ENCODE measurements around the gene TMEM209.
"Not testable (repeated sequence)": the region's sequence is repeated elsewhere in the genome, so short reads cannot be mapped to it uniquely, and the experiment has no call there.

Gene TMEM209

GRCh38 chr7:130216750-130217149, 11.5 kb upstream of the TMEM209 start:
- no peak for DNase-seq

GRCh38 chr7:130216025-130216424, 10.8 kb upstream of the TMEM209 start:
- no peak for DNase-seq

DNA sequence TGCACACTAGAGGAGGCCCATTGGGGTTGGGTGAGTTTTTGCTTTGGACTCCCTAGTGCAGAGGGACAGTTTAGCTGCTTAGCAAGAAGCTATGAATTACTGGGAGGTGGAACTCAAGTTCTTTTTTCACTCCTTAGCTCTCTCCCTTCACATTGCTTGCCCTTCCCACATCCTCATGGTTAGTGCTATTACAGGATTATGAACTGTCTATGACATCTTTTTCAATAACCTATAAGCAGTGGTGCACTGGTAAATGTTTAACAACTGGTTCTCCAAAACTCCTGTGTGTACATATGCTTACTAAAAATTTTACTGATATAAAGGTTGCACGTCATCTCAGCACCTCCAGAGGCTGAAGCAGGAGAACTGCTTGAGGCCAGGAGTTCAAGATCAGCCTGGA, 8.6 kb upstream of the TMEM209 start:
- DNase-seq = no peak

DNA sequence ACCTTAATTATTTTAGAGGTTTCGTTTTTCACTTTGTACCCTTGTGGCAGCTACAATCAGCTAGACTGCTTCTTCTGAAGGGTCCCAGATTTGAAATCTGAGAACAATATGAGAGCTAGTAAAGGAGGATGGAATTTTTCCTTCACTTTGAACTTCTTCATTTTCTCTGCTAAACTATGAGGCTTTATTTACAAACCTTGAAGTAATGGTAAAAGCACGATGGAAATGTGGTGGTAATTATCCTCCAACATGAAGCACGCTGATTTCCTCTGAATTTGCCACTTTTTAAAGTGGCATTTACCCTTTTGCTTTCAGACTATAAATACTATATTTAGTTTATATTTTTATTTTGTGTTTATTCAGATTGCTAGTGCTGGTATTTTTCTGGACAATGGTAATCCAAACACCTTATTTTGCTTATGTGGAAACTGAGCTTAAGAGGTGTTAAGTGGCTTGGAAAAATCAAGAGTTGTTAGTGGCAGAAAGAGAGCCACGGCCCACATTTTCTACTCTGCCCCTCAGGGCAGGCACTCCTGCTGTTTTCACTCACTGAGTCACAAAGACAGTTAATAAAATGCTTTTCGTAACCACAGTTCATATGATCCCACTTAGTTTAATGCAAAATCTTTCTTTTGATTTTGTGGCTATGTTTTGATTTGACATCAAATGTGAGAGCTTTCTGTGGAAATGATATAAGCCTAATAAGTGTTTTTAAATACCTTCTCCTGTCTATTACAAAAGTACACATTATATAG, 5.2 kb upstream of the TMEM209 start:
- DNase-seq = no peak

DNA sequence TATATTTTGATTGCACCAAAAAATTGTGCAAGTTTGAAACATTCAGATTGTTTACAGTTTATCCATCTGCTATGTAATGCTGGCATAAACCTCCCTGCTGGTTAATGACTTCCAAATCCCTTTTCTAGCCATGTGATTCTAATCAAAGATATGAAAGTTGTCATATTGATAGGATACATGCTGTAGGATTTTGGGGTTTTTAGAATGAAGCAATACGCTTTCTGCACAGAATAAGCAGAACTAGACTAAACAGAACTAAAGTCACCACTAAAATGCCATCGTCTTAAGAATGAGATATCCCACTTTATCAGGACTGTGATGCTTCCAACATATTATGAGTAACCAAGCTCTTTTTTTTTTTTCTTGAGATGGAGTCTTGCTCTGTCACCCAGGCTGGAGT, 3.3 kb upstream of the TMEM209 start:
- DNase-seq = no peak

DNA sequence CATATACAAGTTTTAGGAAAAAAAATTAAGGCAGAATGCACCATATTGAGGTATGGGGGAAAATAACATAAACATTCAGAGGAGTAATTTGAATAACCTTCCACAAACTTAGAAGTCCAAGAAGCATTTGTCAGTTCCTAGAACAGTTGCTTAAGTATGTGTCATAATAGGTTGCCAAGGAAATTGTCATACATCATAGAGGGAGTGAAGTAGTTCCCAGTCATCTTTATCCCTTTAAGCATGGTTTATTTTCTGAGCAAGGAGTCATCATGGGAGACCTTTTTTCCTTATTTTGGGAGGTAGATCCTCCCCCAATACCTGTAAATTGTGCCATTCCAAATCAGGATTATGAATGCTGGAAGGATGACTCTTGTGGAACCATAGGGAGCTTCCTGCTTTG, 2.4 kb upstream of the TMEM209 start, which contains the start of gene SSMEM1:
SSMEM1 (plus strand) TSS at position 219 of the 400 bp plus-strand sequence; CDS start at position 270, 51 bp downstream.
- DNase-seq = no peak

DNA sequence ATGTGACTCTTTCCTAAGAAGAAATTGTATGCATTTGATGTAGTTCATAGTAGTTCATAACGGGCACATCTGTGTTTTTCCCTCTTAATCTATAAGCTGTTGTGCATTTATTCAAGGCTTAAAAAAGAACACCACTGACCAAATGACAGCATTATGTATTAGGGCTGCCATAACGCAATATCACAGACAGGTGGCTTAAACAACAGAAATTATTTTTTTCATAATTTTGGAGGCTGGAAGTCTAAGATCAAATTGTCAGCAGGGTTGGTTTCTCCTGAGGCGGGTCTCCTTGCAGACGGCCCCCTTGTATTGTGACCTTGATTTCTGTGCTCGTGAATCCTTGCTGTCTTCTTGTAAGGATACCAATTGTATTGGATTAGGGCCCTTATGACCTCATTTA, 1.8 kb upstream of the TMEM209 start:
- no peak for DNase-seq

GRCh38 chr7:130201796-130202195, 3.4 kb downstream of the TMEM209 start:
- no peak for DNase-seq

- no peak for DNase-seq
These were observed 8.1 kb downstream of the TMEM209 start for GRCh38 chr7:130197094-130197493.

- DNase-seq = no peak
These were observed 8.7 kb downstream of the TMEM209 start for GRCh38 chr7:130196476-130196875.

DNA sequence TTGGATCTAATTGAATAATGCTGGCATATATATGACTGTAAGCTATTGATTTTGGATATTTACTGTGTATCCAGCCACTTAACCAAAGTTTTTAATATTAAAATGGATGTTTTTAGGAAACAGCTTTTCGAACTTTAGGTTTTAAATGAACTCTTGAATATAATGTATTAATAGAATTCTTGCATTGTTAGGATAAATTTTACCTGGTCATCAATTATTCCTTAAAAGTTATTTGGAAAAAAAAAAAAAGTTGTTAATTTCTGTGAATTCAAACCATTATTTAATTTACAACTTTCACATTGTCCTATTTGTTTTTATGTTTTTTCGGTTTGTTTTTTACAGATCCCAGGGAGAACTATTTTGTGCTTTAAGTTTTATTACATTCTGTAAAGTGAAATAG, 9.8 kb downstream of the TMEM209 start:
- no peak for DNase-seq

DNA sequence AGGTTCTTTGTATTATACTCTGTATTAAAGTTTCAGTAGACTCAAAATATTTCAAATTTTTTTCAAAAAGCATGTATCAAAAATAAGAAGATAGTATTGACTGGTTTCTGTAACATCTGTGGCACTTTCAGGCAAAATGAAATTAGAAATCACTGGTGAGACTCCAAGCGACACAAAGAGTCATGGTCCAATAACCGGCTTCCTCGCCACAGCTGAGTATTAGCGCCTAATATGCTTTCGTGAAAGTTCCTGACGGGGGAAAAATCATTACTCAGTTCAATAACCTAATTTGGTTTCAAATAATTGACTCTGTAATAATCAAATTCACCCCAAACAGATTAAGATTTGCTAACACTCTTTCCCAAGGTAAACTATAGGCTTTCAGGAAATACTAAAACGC, 13.4 kb downstream of the TMEM209 start:
- no peak for DNase-seq

DNA sequence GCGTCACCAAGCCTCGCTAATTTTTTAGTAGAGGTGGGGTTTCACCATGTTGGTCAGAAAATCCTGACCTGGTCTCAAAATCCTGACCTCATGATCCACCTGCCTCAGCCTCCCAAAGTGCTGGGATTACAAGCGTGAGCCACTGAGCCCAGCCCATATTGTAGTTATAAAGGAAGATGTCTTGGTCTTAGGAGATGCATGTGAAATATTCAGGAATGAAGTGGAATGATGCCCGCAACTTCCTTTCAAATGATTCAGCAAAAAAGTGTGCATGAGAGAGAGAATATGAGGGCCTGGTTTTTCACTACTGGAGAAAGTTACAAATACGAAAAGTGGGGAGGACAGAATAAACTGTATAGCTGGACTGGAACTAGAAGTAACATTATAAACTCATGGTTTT, 15.9 kb downstream of the TMEM209 start:
- no peak for DNase-seq

DNA sequence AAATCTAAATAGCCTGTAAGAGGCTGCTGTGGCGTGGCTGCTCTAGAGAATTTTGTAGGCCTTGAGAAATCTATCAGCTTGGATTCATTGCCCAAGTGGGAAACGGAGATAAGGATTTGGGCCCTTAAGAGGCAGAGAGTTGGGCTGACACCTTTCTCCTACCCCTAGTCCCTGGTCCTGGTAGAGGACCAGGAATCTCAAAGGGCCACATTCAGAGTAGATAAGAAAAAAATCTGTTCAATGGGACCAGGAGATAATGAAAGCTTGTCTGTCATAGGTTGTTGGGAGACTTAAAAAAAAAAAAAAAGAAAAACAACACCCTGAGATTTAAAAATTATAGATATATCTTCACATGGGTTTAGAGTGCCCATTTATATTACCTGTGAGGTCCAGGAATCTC, 17.8 kb downstream of the TMEM209 start:
- DNase-seq = no peak

- DNase-seq = not testable (repeated sequence)
These were observed 20.9 kb downstream of the TMEM209 start for GRCh38 chr7:130184349-130184748.

GRCh38 chr7:130182990-130183389, 22.2 kb downstream of the TMEM209 start:
- no peak for DNase-seq

GRCh38 chr7:130181263-130181605, 24.0 kb downstream of the TMEM209 start:
- no peak for DNase-seq

DNA sequence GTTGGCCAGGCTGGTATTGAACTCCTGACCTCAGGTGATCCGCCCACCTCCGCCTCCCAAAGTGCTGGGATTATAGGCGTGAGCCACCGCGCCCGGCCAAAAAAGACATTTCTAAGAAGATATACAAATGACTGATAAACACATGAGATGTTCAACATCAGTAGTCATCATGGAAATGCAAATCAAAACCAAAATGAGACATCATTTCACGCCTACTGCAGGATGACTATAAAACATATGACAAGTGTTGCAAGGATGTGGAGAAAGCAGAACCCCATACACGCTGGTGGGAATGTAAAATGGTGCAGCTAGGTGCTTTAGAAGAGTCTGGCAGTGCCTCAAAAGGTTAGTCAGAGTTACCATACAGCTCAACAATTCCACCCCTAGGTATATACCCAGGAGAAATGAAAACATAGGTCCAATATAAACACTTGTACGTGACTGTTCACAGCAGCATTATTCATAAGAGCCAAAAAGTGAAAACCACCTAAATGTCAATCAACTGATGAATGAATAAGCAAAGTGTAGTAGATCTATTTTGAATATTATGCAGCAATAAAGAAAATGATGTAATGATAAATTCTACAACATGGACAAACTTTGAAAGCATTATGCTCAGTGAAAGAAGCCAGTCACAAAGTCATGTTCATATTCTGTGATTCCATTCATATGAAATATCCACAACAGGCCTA, 24.5 kb downstream of the TMEM209 start:
- peak; percentile 68 for DNase-seq

DNA sequence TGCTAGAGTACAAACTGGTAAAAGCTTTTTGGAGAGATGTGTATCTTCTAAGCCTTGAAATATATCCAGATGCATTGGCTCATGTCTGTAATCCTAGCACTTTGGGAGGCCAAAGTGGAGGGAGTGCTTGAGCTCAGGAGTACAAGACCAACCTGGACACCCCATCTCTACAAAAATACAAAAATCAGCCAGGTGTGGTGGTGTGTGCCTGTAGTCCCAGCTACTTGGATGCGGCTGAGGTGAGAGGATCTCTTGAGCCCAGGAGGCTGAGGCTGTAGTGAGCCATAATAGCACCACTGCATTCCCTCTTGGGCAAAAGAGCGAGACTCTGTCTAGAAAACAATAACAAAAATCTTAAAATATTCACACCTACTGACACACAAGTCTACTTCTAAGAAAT, 25.6 kb downstream of the TMEM209 start:
- no peak for DNase-seq

DNA sequence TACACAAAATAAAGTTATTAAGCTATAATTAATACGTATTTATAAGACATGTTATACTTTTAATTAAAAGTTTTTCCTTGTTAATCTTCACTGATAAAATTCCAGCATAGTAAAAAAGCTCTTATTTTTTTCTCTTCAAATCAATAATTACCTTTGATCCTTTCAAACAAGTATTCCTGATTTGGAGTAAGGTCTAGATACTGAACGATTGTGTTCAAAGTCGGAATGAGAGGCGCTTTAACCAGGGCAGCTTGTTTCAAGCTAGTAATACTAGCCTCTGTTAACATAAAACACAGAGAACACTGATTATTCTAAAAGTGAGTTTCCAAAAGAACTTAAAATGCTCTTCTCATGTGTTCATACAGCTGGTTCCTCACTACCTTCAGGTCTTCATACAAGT, 27.0 kb downstream of the TMEM209 start:
- DNase-seq = no peak

DNA sequence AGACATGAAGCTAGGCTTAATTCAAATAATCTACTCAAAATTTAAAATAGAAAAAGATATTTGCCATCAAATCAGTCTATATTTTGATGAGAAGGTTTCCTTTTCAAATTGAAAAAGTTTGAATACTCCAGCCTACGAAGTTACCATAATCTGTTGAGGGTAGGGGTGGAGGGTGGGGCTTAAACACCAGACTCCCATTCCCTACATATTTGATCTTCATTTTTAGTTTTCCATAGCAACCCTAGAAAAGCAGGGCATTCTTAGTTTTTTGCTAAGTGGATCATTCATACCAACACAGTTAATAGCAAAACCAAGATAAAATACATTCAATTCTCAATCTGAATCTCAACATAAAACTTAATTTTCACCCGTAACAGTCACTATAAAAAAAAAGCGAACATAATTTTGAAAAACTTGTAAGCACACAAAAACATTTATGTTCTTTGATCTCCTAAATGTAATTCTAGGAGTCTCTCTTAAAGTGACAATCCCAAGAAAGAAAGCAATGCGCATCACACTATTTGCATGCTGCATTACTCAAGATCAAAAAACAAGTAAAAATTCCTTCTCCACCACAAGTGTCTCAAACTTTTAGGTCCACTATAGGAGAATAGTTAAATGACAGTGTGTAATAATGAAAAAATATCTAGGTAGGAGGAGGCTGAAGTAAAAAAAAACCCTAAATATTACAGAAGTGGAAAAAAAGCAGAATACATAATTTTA, 30.8 kb downstream of the TMEM209 start:
- DNase-seq = no peak

- DNase-seq = no peak
These were observed 43.0 kb downstream of the TMEM209 start for GRCh38 chr7:130162196-130162595.

GRCh38 chr7:130160455-130160854, 44.8 kb downstream of the TMEM209 start:
- DNase-seq = no peak

GRCh38 chr7:130160023-130160422, 45.2 kb downstream of the TMEM209 start:
- DNase-seq = no peak
